NCI-H2029 treated with DMSO at 0.1 percent for 48 hours (cell line): ENCODE data around the gene NRCAM.
A peak's percentile ranks its signal among the peaks of the same experiment; 100 is the strongest.
"Not testable (repeated sequence)": the region's sequence is repeated elsewhere in the genome, so short reads cannot be mapped to it uniquely, and the experiment has no call there.

Experiments
- DNase-seq: peaks from one replicate; lab custom pipeline; 2025; lab: John Stamatoyannopoulos, UW

Gene NRCAM

GRCh38 chr7:108340856-108341411 lies 115.3 kb downstream of the NRCAM start:
- DNase-seq = no peak

GRCh38 chr7:108340406-108340805 lies 115.8 kb downstream of the NRCAM start:
- not testable (repeated sequence) for DNase-seq

- peak; percentile 64 for DNase-seq
Measured at GRCh38 chr7:108335269-108335918, 120.8 kb downstream of the NRCAM start.

GRCh38 chr7:108332937-108333336 lies 123.3 kb downstream of the NRCAM start:
- no peak for DNase-seq

- no peak for DNase-seq
Measured at GRCh38 chr7:108331971-108332370, 124.3 kb downstream of the NRCAM start.

GRCh38 chr7:108330227-108330626 lies 126.0 kb downstream of the NRCAM start:
- DNase-seq = no peak

GRCh38 chr7:108329514-108329913 lies 126.7 kb downstream of the NRCAM start:
- peak; percentile 56 for DNase-seq

GRCh38 chr7:108328174-108328651 lies 128.0 kb downstream of the NRCAM start:
- no peak for DNase-seq

- no peak for DNase-seq
Measured at GRCh38 chr7:108327353-108327752, 128.9 kb downstream of the NRCAM start.

GRCh38 chr7:108326938-108327337 lies 129.3 kb downstream of the NRCAM start:
- DNase-seq = no peak

GRCh38 chr7:108324053-108325038 lies 131.9 kb downstream of the NRCAM start:
- DNase-seq = peak; percentile 46

- DNase-seq = no peak
Measured at GRCh38 chr7:108322925-108323832, 133.1 kb downstream of the NRCAM start.

- DNase-seq = no peak
Measured at GRCh38 chr7:108322046-108322445, 134.2 kb downstream of the NRCAM start.

- no peak for DNase-seq
Measured at GRCh38 chr7:108321359-108321758, 134.9 kb downstream of the NRCAM start.

GRCh38 chr7:108316708-108317107 lies 139.5 kb downstream of the NRCAM start:
- DNase-seq = no peak

GRCh38 chr7:108314551-108314950 lies 141.7 kb downstream of the NRCAM start:
- no peak for DNase-seq

GRCh38 chr7:108314049-108314448 lies 142.2 kb downstream of the NRCAM start:
- DNase-seq = no peak

GRCh38 chr7:108313086-108313485 lies 143.2 kb downstream of the NRCAM start:
- no peak for DNase-seq

- no peak for DNase-seq
Measured at GRCh38 chr7:108311446-108312168, 144.6 kb downstream of the NRCAM start.

GRCh38 chr7:108310351-108310750 lies 145.9 kb downstream of the NRCAM start:
- DNase-seq = no peak

GRCh38 chr7:108308903-108309302 lies 147.3 kb downstream of the NRCAM start:
- no peak for DNase-seq
